RPMI7951 (cell line): ENCODE results near the gene WDR31. TPM values are rescaled to one million over a fixed set of nuclear protein-coding genes. Genes with fewer than 3 reads are reported as not detected.
A peak's percentile ranks its signal among the peaks of the same experiment; 100 is the strongest.

Experiments used
- DNase-seq: peaks from one replicate; pipeline ENCODE4 v3.0.0-alpha.2; 2012; ENCODE audit warnings: low read depth
- total RNA-seq: library from RNA; depleted of rRNA; stranded (reverse); fragments of >200 nt; shearing (Covaris generic); gene quantifications from 2 replicates; pipeline ENCODE4 v1.2.3, GENCODE V29; 2014

WDR31 gene
- total RNA-seq, 1 experiment from 2014 or later, result 0.72 TPM

GRCh38 chr9:113341712-113342410 is 1.8 kb upstream of the WDR31 start:
- no peak for DNase-seq

- DNase-seq, result no peak
Measured at GRCh38 chr9:113337714-113338113, 2.4 kb downstream of the WDR31 start.

DNA sequence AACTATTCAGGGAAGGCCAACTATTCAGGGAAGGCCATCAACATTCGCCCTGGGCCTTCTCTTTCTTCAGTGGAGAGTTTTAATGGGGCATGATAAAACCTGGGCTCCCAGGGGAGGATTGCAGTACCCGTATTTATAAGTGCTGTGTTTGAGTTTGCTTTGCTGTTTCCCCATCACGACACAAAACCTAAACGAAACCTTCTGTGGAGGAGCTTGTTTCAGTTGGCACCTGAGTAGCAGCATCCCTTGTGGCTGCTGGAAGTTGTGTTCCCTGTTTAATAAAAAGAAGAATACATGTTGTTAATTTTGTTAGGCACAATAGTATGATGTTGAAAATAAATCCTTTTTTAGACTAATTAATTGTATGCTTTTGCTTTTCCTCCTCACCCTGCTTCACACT is 8.3 kb downstream of the WDR31 start:
- DNase-seq, result no peak

DNA sequence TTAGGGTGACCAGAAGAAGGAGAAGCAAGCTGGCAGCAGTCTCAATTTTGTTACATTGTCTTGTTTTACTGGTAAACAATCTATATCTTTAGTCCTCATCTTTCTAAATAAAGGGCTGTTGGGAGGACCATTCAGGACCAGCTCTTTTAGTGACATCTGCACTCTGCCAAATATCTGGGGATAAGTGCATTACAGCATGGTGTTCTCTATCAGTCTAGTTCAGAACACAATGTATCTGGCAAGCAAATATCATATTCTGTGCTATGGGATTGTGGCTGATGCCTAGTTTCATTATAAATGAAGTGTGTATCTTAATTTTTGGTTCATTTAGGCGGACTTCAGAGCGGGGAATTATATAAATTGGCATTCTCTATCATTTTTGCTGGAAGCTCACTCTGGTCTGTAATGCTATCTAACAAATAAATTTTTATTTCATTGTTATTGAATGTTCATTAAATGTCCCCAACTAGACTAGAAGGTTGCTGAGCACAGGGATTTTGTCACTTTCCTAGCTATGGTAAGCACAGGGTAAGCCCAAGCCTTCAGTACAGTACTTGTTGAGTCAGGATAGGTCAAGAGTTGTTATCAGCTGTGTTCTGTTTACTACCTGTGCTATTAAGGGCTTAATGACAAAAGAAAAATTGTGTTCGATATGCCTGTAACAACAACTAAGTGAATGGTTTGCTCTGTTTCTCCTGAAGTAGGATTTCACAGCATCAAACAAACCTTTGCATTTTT is 11.9 kb downstream of the WDR31 start:
- no peak for DNase-seq

DNA sequence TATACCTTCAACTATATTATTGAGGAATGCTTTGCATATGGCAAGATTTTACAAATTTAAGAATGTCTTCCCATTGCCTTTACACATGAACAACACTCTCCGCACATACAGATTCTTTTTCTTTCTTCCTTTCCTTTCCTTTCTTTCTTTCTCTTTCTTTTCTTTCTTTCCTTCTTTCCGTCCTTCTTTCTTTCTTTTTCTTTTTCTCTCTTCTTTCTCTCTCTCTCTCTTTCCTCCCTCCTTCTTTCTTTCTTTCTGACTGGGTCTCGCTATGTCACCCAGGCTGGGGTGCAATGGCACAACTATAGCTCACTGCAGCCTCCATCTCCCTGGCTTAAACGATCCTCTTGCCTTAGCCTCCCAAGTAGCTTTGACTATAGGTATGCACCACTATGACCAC is 13.8 kb downstream of the WDR31 start:
- DNase-seq, result no peak

DNA sequence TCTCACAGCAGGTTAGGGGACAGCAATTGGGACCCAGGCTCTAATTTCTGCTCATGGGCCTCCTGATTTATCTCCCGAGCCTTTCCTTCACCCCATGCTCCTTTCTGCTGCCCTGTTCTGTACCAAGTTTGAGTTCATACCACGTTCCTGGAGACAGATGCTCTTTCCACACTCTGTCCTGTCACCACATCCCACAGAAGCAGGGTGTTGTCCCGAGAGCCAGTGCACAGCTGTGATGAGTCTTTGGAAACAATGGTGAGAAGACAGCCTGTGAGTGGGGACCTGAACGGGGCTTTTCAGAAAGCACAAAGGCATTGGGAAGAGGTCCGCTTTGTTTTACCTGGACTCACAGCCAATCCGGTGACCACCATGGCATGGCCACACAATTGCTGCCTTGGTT is 17.4 kb downstream of the WDR31 start:
- DNase-seq, result no peak

DNA sequence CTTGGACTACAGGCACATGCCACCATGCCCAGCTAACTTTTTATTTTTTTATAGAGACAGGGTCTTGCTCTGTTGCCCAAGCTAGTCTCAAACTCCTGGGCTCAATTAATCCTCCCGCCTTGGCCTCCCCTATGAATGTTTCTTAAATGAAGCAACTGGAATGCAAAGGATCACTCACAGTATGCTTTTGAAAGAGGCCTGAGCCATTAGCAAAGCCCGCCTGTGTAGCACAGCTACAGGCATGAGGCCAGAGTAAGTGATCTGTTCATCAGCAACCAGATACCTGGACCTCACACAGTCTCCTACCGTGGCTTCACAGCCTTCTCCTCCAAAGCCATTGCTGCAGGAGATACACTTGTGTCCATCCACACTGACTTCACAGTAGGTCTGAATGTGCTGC is 20.0 kb downstream of the WDR31 start:
- no peak for DNase-seq

- no peak for DNase-seq
Measured at GRCh38 chr9:113319054-113319453, 21.0 kb downstream of the WDR31 start.

GRCh38 chr9:113317777-113318176 is 22.3 kb downstream of the WDR31 start:
- no peak for DNase-seq

DNA sequence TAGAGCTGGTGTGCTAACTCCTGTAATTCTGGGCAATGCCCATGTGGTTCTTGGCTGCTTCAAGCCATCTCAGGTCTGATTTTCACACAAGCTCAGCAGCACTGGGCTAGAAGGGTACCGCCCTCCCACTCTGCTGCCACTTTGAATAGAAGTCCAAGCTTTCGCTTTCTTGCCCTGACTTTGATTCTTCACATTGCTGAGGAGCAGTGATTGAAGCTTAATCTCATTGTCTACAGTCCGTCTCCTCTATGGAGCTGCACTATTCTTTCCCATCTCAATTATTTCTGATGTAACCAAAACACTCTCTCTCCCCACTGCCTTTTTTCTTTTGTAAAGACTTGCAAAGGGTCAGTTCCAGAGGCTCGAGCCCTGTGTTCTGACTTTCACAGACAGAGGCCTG is 24.0 kb downstream of the WDR31 start:
- DNase-seq, result no peak

DNA sequence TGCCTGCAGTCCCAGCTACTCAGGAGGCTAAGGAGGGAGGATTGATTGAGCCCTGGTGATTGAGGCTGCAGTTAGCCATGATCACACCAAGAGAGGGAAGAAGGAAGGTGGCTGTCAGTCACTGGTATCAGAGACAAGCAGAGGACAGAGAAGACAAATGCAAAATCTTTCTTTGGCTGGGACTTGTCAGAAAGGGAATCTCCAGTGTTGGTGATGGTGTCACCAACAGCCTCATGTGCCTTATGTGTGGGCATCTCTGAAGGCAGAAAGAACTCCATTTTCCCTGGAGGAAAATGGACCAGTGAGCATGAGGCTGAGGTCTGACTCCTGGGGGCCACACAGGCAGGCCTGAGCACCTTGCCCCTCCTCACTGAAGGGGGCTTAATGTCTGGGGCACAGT is 24.8 kb downstream of the WDR31 start:
- DNase-seq, result no peak

- no peak for DNase-seq
Measured at GRCh38 chr9:113313261-113313660, 26.8 kb downstream of the WDR31 start.

- no peak for DNase-seq
Measured at GRCh38 chr9:113311961-113312360, 28.1 kb downstream of the WDR31 start.

DNA sequence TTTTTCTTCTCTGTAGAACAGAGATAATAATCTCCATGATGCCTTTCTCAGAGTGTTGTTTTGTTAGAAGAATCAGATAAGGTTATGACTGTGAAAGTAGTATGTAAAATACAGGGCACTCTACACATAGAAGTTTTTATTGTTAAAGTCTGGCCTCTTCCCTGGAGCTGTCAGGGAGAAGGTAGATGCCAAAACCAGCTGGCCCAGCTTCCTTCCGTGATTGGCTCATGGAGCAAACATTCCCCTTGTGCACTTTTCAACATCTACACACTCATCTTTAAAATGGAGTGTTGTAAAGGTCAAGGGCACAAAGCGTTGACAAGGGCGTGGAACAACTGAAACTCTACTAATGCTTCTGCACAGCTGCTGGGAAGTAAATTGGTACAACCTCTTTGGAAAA is 29.5 kb downstream of the WDR31 start:
- no peak for DNase-seq

- peak; percentile 36 for DNase-seq
Measured at GRCh38 chr9:113309204-113309813, 30.8 kb downstream of the WDR31 start.

DNA sequence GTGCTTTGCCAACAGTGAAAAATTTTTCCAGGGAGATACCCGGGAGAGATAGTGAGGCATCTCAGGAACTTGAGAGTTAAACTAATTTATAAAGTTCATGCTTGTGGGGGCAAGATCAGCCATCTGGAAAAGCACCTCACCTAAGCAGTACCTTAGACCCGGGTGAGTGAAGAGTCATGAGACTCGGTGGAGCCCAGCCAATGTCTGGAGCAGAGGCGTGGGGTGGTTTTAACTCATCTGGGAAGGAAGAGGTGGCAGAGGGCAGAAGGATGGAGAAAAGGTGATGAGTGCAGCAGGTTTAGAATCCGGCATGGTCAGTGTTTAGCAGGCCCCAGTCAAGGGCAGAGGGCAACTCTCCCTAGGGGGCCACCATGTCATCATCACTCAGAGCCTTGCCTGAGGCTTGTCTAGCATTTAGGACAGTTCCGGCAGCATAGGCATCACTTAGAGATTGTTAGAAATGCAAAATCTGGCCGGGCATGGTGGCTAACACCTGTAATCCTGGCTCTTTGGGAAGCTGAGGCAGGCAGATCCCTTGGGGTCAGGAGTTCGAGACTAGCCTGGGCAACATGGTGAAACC is 32.6 kb downstream of the WDR31 start:
- no peak for DNase-seq

GRCh38 chr9:113306566-113306965 is 33.5 kb downstream of the WDR31 start:
- DNase-seq, result no peak

DNA sequence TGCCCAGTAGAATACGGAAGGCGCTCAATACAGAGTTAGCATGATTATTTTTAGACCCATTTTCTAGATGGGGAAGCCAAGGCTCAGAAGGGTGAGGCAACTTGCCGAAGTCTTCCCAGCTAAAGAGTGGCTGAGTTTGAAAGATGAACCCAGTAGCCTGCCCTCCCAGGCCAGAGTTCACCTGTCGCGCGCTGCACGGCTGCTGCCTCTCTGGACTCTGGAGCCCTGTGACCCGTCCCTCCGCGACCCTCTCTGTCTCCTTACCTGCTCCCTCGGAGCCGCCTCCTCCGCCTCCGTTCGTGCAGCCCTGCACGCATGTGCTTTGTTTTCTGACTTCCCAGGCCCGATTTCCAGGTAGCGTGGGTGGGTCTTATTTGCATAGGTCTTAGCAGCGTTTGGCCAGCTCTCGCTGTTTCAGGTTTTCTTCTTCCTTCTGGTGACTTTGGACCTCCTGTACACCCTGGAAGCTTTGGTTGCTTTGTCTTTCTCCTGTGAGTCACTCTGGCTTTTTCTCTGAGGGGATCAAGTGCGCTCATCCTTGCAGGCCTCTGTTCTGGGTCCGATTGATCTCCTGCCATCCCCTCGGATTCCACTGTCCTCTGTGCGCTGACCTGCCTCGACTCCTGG is 37.2 kb downstream of the WDR31 start, which contains the start of gene RNF183:
TSS of gene RNF183 (minus strand) at position 585 of the 627 bp plus-strand sequence. CDS start 5,192 bp downstream, outside the sequence.
- DNase-seq, result no peak

DNA sequence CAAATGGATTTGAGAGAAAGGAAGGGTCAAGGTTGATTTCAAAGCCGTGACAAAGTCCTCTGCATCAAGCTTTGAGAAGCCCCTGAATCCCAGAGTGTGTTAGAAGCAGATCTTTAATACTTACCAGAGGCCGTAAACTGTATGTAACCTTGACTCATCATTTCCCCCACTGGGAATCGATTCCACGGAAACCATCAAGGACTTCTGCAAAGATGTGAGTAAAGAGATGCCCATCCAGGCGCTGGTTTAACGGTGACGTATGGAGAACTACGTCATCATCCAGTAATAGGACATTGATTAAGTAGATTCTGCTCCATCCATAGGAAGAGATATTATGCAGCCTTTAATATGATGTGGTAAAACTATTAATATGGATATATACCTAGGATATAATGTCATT is 38.5 kb downstream of the WDR31 start:
- no peak for DNase-seq

DNA sequence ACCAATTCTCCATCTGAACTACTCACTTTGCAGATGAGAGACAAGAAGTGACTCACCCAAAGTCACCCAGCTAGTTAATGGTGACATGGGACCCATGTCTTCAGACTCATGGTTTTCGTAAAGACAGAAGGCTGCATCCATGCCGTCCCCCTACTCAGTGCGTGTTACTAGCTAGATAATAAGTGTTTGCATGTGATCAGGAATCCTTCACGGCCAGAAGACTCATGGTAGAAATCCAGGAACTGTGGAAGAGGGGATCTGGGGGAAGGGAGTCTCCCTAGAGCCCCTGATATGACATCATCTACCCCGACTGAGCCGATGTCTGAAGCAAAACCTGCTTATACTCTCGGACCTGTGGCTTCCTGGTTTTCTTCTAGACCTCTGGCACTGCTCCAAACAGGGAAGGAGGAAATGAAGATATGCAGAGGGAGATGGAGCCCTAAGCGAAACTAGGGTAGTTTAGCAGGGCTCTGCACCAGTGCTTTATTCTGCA is 40.2 kb downstream of the WDR31 start:
- no peak for DNase-seq

- no peak for DNase-seq
Measured at GRCh38 chr9:113298924-113299770, 40.9 kb downstream of the WDR31 start.
